BLaER1 treated with 17β-estradiol and CSF1 and Interleukin-3, amounts not matched to agents 10 nM and 100 nM (cell line): ENCODE measurements around the gene HES2.
"Not testable (repeated sequence)": the region's sequence is repeated elsewhere in the genome, so short reads cannot be mapped to it uniquely, and the experiment has no call there.

Experiments used
- H3K27ac ChIP-seq, 11 experiments: shearing (Covaris generic); formaldehyde crosslinking; 2 replicates each; pipeline ENCODE4 v1.8.1; 2022
- H3K27me3 ChIP-seq, 11 experiments: shearing (Covaris generic); formaldehyde crosslinking; 2 replicates each; pipeline ENCODE4 v1.8.1; 2022
- H3K36me3 ChIP-seq, 11 experiments: shearing (Covaris generic); formaldehyde crosslinking; 2 replicates each; pipeline ENCODE4 v1.8.1; 2022
- H3K4me1 ChIP-seq, 10 experiments: shearing (Covaris generic); formaldehyde crosslinking; 2 replicates each; pipeline ENCODE4 v1.8.1; 2022
- H3K4me2 ChIP-seq, 11 experiments: shearing (Covaris generic); formaldehyde crosslinking; 2 replicates each; pipeline ENCODE4 v1.8.1; 2022
- H3K4me3 ChIP-seq, 10 experiments: shearing (Covaris generic); formaldehyde crosslinking; 2 replicates each; pipeline ENCODE4 v1.8.1; 2022
- H3K9ac ChIP-seq, 11 experiments: shearing (Covaris generic); formaldehyde crosslinking; 2 replicates each; pipeline ENCODE4 v1.8.1; 2022
- H3K9me3 ChIP-seq, 11 experiments: shearing (Covaris generic); formaldehyde crosslinking; replicated peaks in 1 of 11; 2 replicates each; pipeline ENCODE4 v1.8.1; 2022
- H4K20me1 ChIP-seq, 11 experiments: shearing (Covaris generic); formaldehyde crosslinking; 2 replicates each; pipeline ENCODE4 v1.8.1; 2022
- Cebpa-rat ChIP-seq, 11 experiments: shearing (Covaris generic); IDR thresholded peaks; 2 replicates each; pipeline ENCODE4 v1.8.1; 2022

The HES2 gene

GRCh38 chr1:6459850-6460265, 40.1 kb upstream of the HES2 start:
- peaks cover 0 to 8% (median 0%) of the 10 kb centered on the region in 11 experiments; a peak in 3 of 22 replicates for H3K9me3 ChIP-seq
- peaks cover 30 to 75% (median 52%) of the 10 kb centered on the region in 11 experiments for H3K27me3 ChIP-seq
- H3K4me2 ChIP-seq: peak overlapping the region; percentile 72 to 94 (median 89)
- H3K27ac ChIP-seq: peak overlapping the region in 9 of 11 experiments; percentile 36 to 77 (median 64); a peak in 16 of 22 replicates
- peaks cover 0 to 18% (median 0%) of the 10 kb centered on the region in 11 experiments; a peak in 5 of 22 replicates for H3K36me3 ChIP-seq
- H3K9ac ChIP-seq: peak overlapping the region; percentile 32 to 73 (median 66); a peak in 17 of 22 replicates
- peaks cover 21 to 43% (median 31%) of the 10 kb centered on the region in 10 experiments for H3K4me1 ChIP-seq
- H4K20me1 ChIP-seq: peaks cover 0 to 31% (median 0%) of the 10 kb centered on the region in 11 experiments; a peak in 8 of 22 replicates
- H3K4me3 ChIP-seq: peak overlapping the region; percentile 7 to 48 (median 28); a peak in 15 of 20 replicates
- TF ChIP-seq Cebpa-rat (IDR thresholded peaks at IDR 0.05): no peak

GRCh38 chr1:6456800-6457466, 37.2 kb upstream of the HES2 start:
- Histone ChIP-seq H4K20me1 (peaks cover 0 to 36% (median 4%) of the 10 kb centered on the region in 11 experiments; a peak in 11 of 22 replicates), H3K4me2 (no peak overlapping the region), H3K9ac (no peak overlapping the region), H3K36me3 (peaks cover 0 to 9% (median 0%) of the 10 kb centered on the region in 11 experiments; a peak in 4 of 22 replicates), H3K27ac (no peak overlapping the region), H3K4me1 (peaks cover 21 to 26% (median 25%) of the 10 kb centered on the region in 10 experiments), H3K4me3 (no peak overlapping the region), H3K27me3 (peaks cover 56 to 82% (median 69%) of the 10 kb centered on the region in 11 experiments), H3K9me3 (peaks cover 0 to 11% (median 0%) of the 10 kb centered on the region in 11 experiments; a peak in 4 of 22 replicates)
- no peak for TF ChIP-seq Cebpa-rat (IDR thresholded peaks at IDR 0.05)

GRCh38 chr1:6455752-6456520, 36.2 kb upstream of the HES2 start:
- not testable (repeated sequence) for H3K36me3 ChIP-seq, H3K27ac ChIP-seq, H3K9ac ChIP-seq, H3K4me2 ChIP-seq, H3K4me3 ChIP-seq
- H3K27me3 ChIP-seq: peaks cover 66 to 92% (median 79%) of the 10 kb centered on the region in 11 experiments
- peaks cover 16 to 19% (median 16%) of the 10 kb centered on the region in 10 experiments for H3K4me1 ChIP-seq
- peaks cover 0 to 11% (median 0%) of the 10 kb centered on the region in 11 experiments; a peak in 4 of 22 replicates for H3K9me3 ChIP-seq
- peaks cover 0 to 46% (median 4%) of the 10 kb centered on the region in 11 experiments; a peak in 12 of 22 replicates for H4K20me1 ChIP-seq

GRCh38 chr1:6454856-6455751, 35.4 kb upstream of the HES2 start:
- Histone ChIP-seq H3K4me1 (peaks cover 7 to 10% (median 8%) of the 10 kb centered on the region in 10 experiments), H3K4me2 (no peak overlapping the region)

GRCh38 chr1:6453895-6454855, 34.5 kb upstream of the HES2 start:
- not testable (repeated sequence) for H3K27ac ChIP-seq, H3K36me3 ChIP-seq, H3K4me1 ChIP-seq, H3K9ac ChIP-seq, H3K4me2 ChIP-seq, H3K4me3 ChIP-seq
- Histone ChIP-seq H4K20me1 (peaks cover 0 to 63% (median 11%) of the 10 kb centered on the region in 11 experiments; a peak in 15 of 22 replicates), H3K27me3 (peaks cover 83 to 93% (median 91%) of the 10 kb centered on the region in 11 experiments), H3K9me3 (peaks cover 0 to 11% (median 0%) of the 10 kb centered on the region in 11 experiments; a peak in 4 of 22 replicates)

More at GRCh38 chr1:6454856-6455751, 35.4 kb upstream of the HES2 start:
- Histone ChIP-seq H3K27me3 (peaks cover 74 to 93% (median 87%) of the 10 kb centered on the region in 11 experiments), H4K20me1 (peaks cover 0 to 54% (median 4%) of the 10 kb centered on the region in 11 experiments; a peak in 12 of 22 replicates), H3K9me3 (peaks cover 0 to 11% (median 0%) of the 10 kb centered on the region in 11 experiments; a peak in 4 of 22 replicates), H3K9ac (no peak overlapping the region), H3K36me3 (no peaks in the 10 kb centered on the region), H3K27ac (no peak overlapping the region), H3K4me3 (no peak overlapping the region)
- TF ChIP-seq Cebpa-rat (IDR thresholded peaks at IDR 0.05): no peak

GRCh38 chr1:6450943-6451373, 31.2 kb upstream of the HES2 start:
- Histone ChIP-seq H3K9ac (no peak overlapping the region), H4K20me1 (peaks cover 0 to 79% (median 38%) of the 10 kb centered on the region in 11 experiments; a peak in 17 of 22 replicates), H3K27ac (no peak overlapping the region), H3K4me1 (peaks cover 19 to 29% (median 23%) of the 10 kb centered on the region in 10 experiments; a peak in 19 of 20 replicates), H3K36me3 (no peaks in the 10 kb centered on the region), H3K27me3 (peaks cover 97 to 100% (median 100%) of the 10 kb centered on the region in 11 experiments), H3K9me3 (peaks cover 0 to 11% (median 0%) of the 10 kb centered on the region in 11 experiments; a peak in 4 of 22 replicates), H3K4me2 (no peak overlapping the region), H3K4me3 (no peak overlapping the region)
- TF ChIP-seq Cebpa-rat (IDR thresholded peaks at IDR 0.05): no peak

GRCh38 chr1:6450486-6450885, 30.8 kb upstream of the HES2 start:
- not testable (repeated sequence) for H3K9me3 ChIP-seq, H3K36me3 ChIP-seq, H3K4me3 ChIP-seq, H3K4me2 ChIP-seq, H3K9ac ChIP-seq, H3K27ac ChIP-seq
- peaks cover 0 to 76% (median 38%) of the 10 kb centered on the region in 11 experiments; a peak in 17 of 22 replicates for H4K20me1 ChIP-seq
- peaks cover 19 to 29% (median 23%) of the 10 kb centered on the region in 10 experiments; a peak in 19 of 20 replicates for H3K4me1 ChIP-seq
- H3K27me3 ChIP-seq: peaks cover 95 to 100% (median 99%) of the 10 kb centered on the region in 11 experiments
